Lung (tissue), 12 donors: Measurements from ENCODE around the gene ALDH4A1. TPM values are rescaled to one million over a fixed set of nuclear protein-coding genes. Genes with fewer than 3 reads are reported as not detected.
"Not testable (repeated sequence)": the region's sequence is repeated elsewhere in the genome, so short reads cannot be mapped to it uniquely, and the experiment has no call there.

ENCODE experiments used
- ATAC-seq: fragments of 200-7000 bp; cut with Tn5 transposase; one replicate; pipeline ENCODE4 v1.9.1; 2020; ENCODE audit warnings: moderate number of reproducible peaks; ENCODE audit not compliant: insufficient read depth, low FRiP score
- DNase-seq, 3 donors: peaks; one replicate each; pipeline ENCODE4 v3.0.0-alpha.2; 2013 to 2017
- H3K27ac ChIP-seq, 2 donors: one replicate each; pipeline ENCODE4 v1.5.1; 2013; ENCODE audit warnings: mild to moderate bottlenecking in 2 of 2, moderate library complexity in 2 of 2, control low read depth in 1 of 2, inconsistent platforms in 1 of 2, low read depth in 1 of 2, low read length in 1 of 2
- H3K27me3 ChIP-seq, 3 donors: one replicate each; pipeline ENCODE4 v1.5.1; 2013; ENCODE audit warnings: low read length in 2 of 3; ENCODE audit not compliant: control insufficient read depth in 3 of 3, insufficient read depth in 3 of 3
- H3K36me3 ChIP-seq, 4 donors: one replicate each; pipeline ENCODE4 v1.5.1; 2013; ENCODE audit warnings: low read length in 4 of 4, mild to moderate bottlenecking in 1 of 4, moderate library complexity in 1 of 4; ENCODE audit not compliant: control insufficient read depth in 4 of 4, insufficient read depth in 4 of 4
- H3K4me1 ChIP-seq, 5 donors: one replicate each; pipeline ENCODE4 v1.5.1; 2013; ENCODE audit warnings: low read length in 5 of 5, mild to moderate bottlenecking in 2 of 5, moderate library complexity in 1 of 5; ENCODE audit not compliant: control insufficient read depth in 5 of 5, insufficient read depth in 5 of 5
- H3K4me3 ChIP-seq: one replicate; pipeline ENCODE4 v1.5.1; 2013; ENCODE audit warnings: mild to moderate bottlenecking, control low read depth, moderate library complexity
- H3K9ac ChIP-seq, 2 donors: one replicate each; pipeline ENCODE4 v1.5.1; 2013; ENCODE audit warnings: low read length in 2 of 2, control low read depth in 1 of 2; ENCODE audit not compliant: insufficient read depth in 1 of 2
- H3K9me3 ChIP-seq, 4 donors: one replicate each; pipeline ENCODE4 v1.5.1; 2013; ENCODE audit warnings: low read length in 3 of 4, mild to moderate bottlenecking in 1 of 4, moderate library complexity in 1 of 4; ENCODE audit not compliant: control insufficient read depth in 4 of 4, insufficient read depth in 3 of 4
- WGBS, 2 donors: extraction: QIAGEN DNeasy Blood & Tissue Kit; methylation state at CpG; one replicate each; pipeline ENCODE4 v1.1.7; 2013; 5-methylcytosine and 5-hydroxymethylcytosine counted together
- polyA plus RNA-seq, 2 donors: library from polyadenylated mRNA; stranded (reverse); fragments of 200-250 nt; gene quantifications; one replicate each; pipeline ENCODE4 v1.2.1, GENCODE V29; 2013
- total RNA-seq, 2 donors: library from RNA; depleted of rRNA in 1 of 2; stranded (reverse); fragments of >200 nt in 1 of 2; gene quantifications; one replicate each; pipeline ENCODE4 v1.2.1, GENCODE V29; 2014 to 2021
- TF ChIP-seq, protein P1 (sequence below): IDR thresholded peaks from 2 replicates; pipeline ENCODE4 v1.5.1; 2012; ENCODE audit warnings: mild to moderate bottlenecking; ENCODE audit errors: control extremely low read depth, extremely low read depth
- donor health status: control.
- donor health status: control.
- donor health status: Bipolar disorder and iron deficiency.
- donor health status: healthy.
- donor health status: DM: yes; HTN: yes; CAD: no.

Gene ALDH4A1
- total and polyA plus RNA-seq, 4 donors, result 6.4 to 16.3 (median 11.2) TPM

DNA sequence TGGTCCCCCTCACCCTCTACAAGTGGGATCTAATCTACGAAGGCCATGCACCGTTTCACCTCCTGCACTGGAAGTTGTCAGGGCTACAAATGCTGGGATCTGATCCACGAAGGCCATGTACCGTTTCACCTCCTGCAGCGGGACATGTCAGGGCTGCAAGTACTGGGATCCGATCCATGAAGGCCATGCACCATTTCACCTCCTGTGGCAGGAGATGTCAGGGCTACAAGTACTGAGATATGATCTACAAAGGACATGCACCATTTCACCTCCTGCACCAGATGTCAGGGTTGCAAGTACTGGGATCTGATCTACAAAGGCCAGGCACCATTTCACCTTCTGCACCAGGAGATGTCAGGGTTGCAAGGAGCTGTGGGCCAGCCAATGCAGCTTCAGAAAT, 7.0 kb downstream of the ALDH4A1 start:
- 94 to 95% methylated on average over 6 of the region's 6 CpGs for WGBS, 2 donors

DNA sequence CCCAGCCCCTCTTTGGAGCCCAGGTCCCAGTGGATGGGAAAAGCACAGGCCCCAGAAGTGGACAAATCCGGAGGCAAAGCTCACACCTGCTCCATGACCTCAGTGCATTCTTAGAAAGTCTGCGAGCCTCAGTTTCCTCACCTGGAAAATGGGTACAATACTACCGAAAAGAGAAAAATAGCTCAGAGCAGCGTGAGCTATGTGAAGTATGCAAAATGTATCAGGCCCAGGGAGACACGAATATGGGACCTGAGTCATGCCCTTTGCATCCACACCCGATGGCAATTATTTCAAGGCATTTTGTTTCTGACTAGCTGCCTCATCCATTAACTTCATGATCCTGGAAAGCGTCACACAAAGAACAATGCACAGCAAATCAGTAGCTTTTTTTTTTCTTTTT, 9.2 kb downstream of the ALDH4A1 start:
- no peak for ATAC-seq
- WGBS, 2 donors, result 96% methylated on average over 7 of the region's 7 CpGs
- Histone ChIP-seq H3K9me3 (no peaks in the 10 kb centered on the region), H3K27me3 (no peaks in the 10 kb centered on the region), H3K4me3 (no peak overlapping the region), H3K36me3 (peaks cover 0 to 9% (median 2%) of the 10 kb centered on the region in 4 donors), H3K4me1 (peaks cover 0 to 6% (median 0%) of the 10 kb centered on the region in 5 donors), H3K27ac (no peak overlapping the region), H3K9ac (no peak overlapping the region)
- TF ChIP-seq, protein P1, sequence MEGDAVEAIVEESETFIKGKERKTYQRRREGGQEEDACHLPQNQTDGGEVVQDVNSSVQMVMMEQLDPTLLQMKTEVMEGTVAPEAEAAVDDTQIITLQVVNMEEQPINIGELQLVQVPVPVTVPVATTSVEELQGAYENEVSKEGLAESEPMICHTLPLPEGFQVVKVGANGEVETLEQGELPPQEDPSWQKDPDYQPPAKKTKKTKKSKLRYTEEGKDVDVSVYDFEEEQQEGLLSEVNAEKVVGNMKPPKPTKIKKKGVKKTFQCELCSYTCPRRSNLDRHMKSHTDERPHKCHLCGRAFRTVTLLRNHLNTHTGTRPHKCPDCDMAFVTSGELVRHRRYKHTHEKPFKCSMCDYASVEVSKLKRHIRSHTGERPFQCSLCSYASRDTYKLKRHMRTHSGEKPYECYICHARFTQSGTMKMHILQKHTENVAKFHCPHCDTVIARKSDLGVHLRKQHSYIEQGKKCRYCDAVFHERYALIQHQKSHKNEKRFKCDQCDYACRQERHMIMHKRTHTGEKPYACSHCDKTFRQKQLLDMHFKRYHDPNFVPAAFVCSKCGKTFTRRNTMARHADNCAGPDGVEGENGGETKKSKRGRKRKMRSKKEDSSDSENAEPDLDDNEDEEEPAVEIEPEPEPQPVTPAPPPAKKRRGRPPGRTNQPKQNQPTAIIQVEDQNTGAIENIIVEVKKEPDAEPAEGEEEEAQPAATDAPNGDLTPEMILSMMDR, result no peak
- DNase-seq, result no peak

More for the DNA sequence above, 7.0 kb downstream of the ALDH4A1 start:
- H3K27me3 ChIP-seq, result no peaks in the 10 kb centered on the region
- TF ChIP-seq, protein P1, result no peak
- ATAC-seq, result no peak
- H3K4me3 ChIP-seq, result no peak overlapping the region
- H3K4me1 ChIP-seq, result peaks cover 0 to 6% (median 5%) of the 10 kb centered on the region in 5 donors
- no peak overlapping the region for H3K27ac ChIP-seq
- H3K36me3 ChIP-seq, result peaks cover 0 to 4% (median 2%) of the 10 kb centered on the region in 4 donors
- DNase-seq, result no peak
- H3K9me3 ChIP-seq, result no peaks in the 10 kb centered on the region
- H3K9ac ChIP-seq, result no peak overlapping the region

DNA sequence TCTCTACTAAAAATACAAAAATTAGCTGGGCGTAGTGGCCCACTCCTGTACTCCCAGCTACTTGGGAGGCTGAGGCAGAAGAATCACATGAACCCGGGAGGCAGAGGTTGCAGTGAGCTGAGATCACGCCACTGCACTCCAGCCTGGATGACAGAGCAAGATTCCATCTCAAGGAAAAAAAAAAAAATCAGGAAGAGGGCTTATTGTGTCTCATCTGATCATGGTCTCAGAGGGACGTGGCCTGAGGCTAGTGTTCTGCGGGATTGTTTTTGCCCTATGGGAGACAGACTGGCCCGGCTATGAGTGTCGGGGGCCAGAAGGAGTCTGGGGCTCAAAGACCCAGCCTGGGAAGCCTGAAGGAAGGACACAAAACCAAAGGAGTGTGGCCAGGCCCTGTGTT, 10.5 kb downstream of the ALDH4A1 start:
- not testable (repeated sequence) for DNase-seq, H3K27me3 ChIP-seq, H3K36me3 ChIP-seq, H3K4me1 ChIP-seq, ATAC-seq, H3K27ac ChIP-seq, H3K9ac ChIP-seq, H3K9me3 ChIP-seq, H3K4me3 ChIP-seq
- 91 to 92% methylated on average over 7 of the region's 7 CpGs for WGBS, 2 donors

DNA sequence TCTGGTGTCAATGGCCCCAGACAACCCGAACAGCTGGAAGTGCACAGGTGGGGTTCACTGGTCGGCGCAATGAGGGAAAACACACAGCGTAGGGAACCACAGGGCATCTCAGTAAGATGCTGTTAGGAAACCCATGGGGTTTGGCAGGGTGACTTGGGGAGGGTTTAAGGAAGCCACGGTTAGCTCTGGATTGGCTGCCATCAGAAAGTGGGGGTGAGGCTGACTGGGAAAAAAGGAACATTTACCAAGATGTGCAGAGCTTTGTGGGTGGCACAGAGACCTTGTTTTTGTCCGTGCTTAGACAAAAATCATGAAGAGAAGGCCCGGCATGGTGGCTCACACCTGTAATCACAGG, 11.0 kb downstream of the ALDH4A1 start:
- Histone ChIP-seq H3K27me3 (no peaks in the 10 kb centered on the region), H3K4me1 (peaks cover 0 to 6% (median 0%) of the 10 kb centered on the region in 5 donors), H3K9ac (no peak overlapping the region), H3K36me3 (peaks cover 0 to 9% (median 0%) of the 10 kb centered on the region in 4 donors), H3K27ac (no peak overlapping the region), H3K9me3 (no peaks in the 10 kb centered on the region), H3K4me3 (no peak overlapping the region)
- WGBS, 2 donors, result 56 to 82% methylated on average over 7 of the region's 7 CpGs
- no peak for ATAC-seq
- no peak for DNase-seq
- TF ChIP-seq, protein P1, result no peak
